HG03060 (cell line): ENCODE data around the gene PCDHA6.
"Not testable (repeated sequence)": the region's sequence is repeated elsewhere in the genome, so short reads cannot be mapped to it uniquely, and the experiment has no call there.

Source experiments
- ATAC-seq: cut with Tn5 transposase; IDR thresholded peaks from one replicate; pipeline ENCODE4 v1.9.1; 2021; ENCODE audit warnings: low read depth, moderate number of reproducible peaks; ENCODE audit not compliant: unreplicated experiment

The PCDHA6 gene

GRCh38 chr5:140808889-140809291 lies 18.9 kb upstream of the PCDHA6 start:
- ATAC-seq = no peak

- no peak for ATAC-seq
These were observed 6.1 kb upstream of the PCDHA6 start, which contains the start of gene PCDHA5 for GRCh38 chr5:140821375-140822280. TSS of gene PCDHA5 (plus strand) at chr5:140821613.

GRCh38 chr5:140822281-140822629 lies 5.5 kb upstream of the PCDHA6 start:
- ATAC-seq = no peak

GRCh38 chr5:140822969-140823368 lies 4.8 kb upstream of the PCDHA6 start:
- ATAC-seq = not testable (repeated sequence)

GRCh38 chr5:140823475-140823874 lies 4.3 kb upstream of the PCDHA6 start:
- no peak for ATAC-seq

- ATAC-seq = no peak
These were observed 590 bp downstream of the PCDHA6 start for GRCh38 chr5:140828362-140828737.

- not testable (repeated sequence) for ATAC-seq
These were observed 2.0 kb downstream of the PCDHA6 start for GRCh38 chr5:140829511-140830501.

GRCh38 chr5:140833993-140834392 lies 6.2 kb downstream of the PCDHA6 start, which contains the start of gene PCDHA7:
TSS of gene PCDHA7 (plus strand) at chr5:140834269. CDS start at chr5:140834384, 115 bp downstream.
- ATAC-seq = no peak

GRCh38 chr5:140834439-140835008 lies 6.8 kb downstream of the PCDHA6 start:
- ATAC-seq = not testable (repeated sequence)

GRCh38 chr5:140835622-140836510 lies 8.1 kb downstream of the PCDHA6 start:
- ATAC-seq = no peak

GRCh38 chr5:140840978-140841962 lies 13.5 kb downstream of the PCDHA6 start, which contains the start of gene PCDHA8:
TSS of gene PCDHA8 (plus strand) at chr5:140841187. CDS start at chr5:140841322, 135 bp downstream.
- no peak for ATAC-seq

- no peak for ATAC-seq
These were observed 15.3 kb downstream of the PCDHA6 start for GRCh38 chr5:140842798-140843733.

GRCh38 chr5:140848139-140849102 lies 20.7 kb downstream of the PCDHA6 start, which contains the start of gene PCDHA9:
TSS of gene PCDHA9 (plus strand) at chr5:140848382. CDS start at chr5:140848496, 114 bp downstream.
- not testable (repeated sequence) for ATAC-seq

GRCh38 chr5:140849831-140850634 lies 22.3 kb downstream of the PCDHA6 start:
- ATAC-seq = not testable (repeated sequence)
